K562 (cell line): Measurements from ENCODE around the gene ABHD5. TPM values are rescaled to one million over a fixed set of nuclear protein-coding genes. Genes with fewer than 3 reads are reported as not detected.
A peak's percentile ranks its signal among the peaks of the same experiment; 100 is the strongest.

ENCODE experiments used
- GMEB1 ChIP-seq: fragments of 250-450 bp; sonication (Bioruptor Pico); IDR thresholded peaks from 2 replicates; pipeline ENCODE4 v1.4.0; 2020; ENCODE audit warnings: mild to moderate bottlenecking
- PBX2 ChIP-seq, 2 experiments: IDR thresholded peaks in 1 of 2; conservative IDR thresholded peaks in 1 of 2; 2 replicates each; pipeline ENCODE4 v1.6.1; 2016; ENCODE audit warnings: low read depth in 2 of 2, mild to moderate bottlenecking in 1 of 2, missing compliant biosample characterization in 1 of 2, missing genetic modification characterization in 1 of 2, moderate library complexity in 1 of 2
- SMARCA4 ChIP-seq: fragments of 450-650 bp; IDR thresholded peaks from 2 replicates; pipeline ENCODE4 v1.6.1; 2016
- TAL1 ChIP-seq: fragments of 450-650 bp; IDR thresholded peaks from 2 replicates; pipeline ENCODE4 v1.6.1; 2016; ENCODE audit warnings: mild to moderate bottlenecking
- polyA plus RNA-seq, 8 experiments: library from polyadenylated mRNA; depleted of rRNA in 4 of 8; stranded (reverse) in 5 of 8; unstranded in 3 of 8; fragments of >200 nt; fragmentation: Nextera tagmentation in 2 of 8; fragmentation: Illumina TruSeq in 1 of 8; extraction: Ambion mirVana in 2 of 8; extraction: Trizol in 1 of 8; gene quantifications; 2 replicates each; pipeline versions ENCODE4 v1.2.1 to v1.2.3, GENCODE V29; 2011 to 2014; ENCODE audit warnings: inconsistent platforms in 1 of 8, missing spikeins in 1 of 8
- total RNA-seq, 7 experiments: library from RNA; depleted of rRNA in 6 of 7; stranded (reverse); fragments of >200 nt in 6 of 7; fragmentation: Illumina TruSeq in 2 of 7; extraction: Trizol in 2 of 7; gene quantifications; 2 replicates each; pipeline versions ENCODE4 v1.2.1 to v1.2.3, GENCODE V29; 2011 to 2021; ENCODE audit warnings: low replicate concordance in 1 of 7
- TF ChIP-seq, protein P1 (sequence below): fragments of 450-650 bp; IDR thresholded peaks from 2 replicates; pipeline ENCODE4 v1.6.1; 2017; ENCODE audit warnings: antibody characterized with exemption, mild to moderate bottlenecking
- TF ChIP-seq, protein P2 (sequence below): fragments of 250-450 bp; sonication (Bioruptor Pico); IDR thresholded peaks from 2 replicates; pipeline ENCODE4 v1.8.0; 2021; ENCODE audit warnings: moderate library complexity, mild to moderate bottlenecking, inconsistent platforms

ABHD5 gene
- total and polyA plus RNA-seq, 9 of the 15 experiments (the other 6 are each of a cell fraction or from before 2014, with no cell fraction given): 27.8 to 61.7 (median 39.9) TPM

- TF ChIP-seq, protein P1, sequence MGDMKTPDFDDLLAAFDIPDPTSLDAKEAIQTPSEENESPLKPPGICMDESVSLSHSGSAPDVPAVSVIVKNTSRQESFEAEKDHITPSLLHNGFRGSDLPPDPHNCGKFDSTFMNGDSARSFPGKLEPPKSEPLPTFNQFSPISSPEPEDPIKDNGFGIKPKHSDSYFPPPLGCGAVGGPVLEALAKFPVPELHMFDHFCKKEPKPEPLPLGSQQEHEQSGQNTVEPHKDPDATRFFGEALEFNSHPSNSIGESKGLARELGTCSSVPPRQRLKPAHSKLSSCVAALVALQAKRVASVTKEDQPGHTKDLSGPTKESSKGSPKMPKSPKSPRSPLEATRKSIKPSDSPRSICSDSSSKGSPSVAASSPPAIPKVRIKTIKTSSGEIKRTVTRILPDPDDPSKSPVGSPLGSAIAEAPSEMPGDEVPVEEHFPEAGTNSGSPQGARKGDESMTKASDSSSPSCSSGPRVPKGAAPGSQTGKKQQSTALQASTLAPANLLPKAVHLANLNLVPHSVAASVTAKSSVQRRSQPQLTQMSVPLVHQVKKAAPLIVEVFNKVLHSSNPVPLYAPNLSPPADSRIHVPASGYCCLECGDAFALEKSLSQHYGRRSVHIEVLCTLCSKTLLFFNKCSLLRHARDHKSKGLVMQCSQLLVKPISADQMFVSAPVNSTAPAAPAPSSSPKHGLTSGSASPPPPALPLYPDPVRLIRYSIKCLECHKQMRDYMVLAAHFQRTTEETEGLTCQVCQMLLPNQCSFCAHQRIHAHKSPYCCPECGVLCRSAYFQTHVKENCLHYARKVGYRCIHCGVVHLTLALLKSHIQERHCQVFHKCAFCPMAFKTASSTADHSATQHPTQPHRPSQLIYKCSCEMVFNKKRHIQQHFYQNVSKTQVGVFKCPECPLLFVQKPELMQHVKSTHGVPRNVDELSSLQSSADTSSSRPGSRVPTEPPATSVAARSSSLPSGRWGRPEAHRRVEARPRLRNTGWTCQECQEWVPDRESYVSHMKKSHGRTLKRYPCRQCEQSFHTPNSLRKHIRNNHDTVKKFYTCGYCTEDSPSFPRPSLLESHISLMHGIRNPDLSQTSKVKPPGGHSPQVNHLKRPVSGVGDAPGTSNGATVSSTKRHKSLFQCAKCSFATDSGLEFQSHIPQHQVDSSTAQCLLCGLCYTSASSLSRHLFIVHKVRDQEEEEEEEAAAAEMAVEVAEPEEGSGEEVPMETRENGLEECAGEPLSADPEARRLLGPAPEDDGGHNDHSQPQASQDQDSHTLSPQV: peak; percentile 30; the same call in 1 of the 2 replicates
- TF ChIP-seq PBX2 (CRISPR knock-in tag; IDR thresholded peaks at IDR 0.05; ENCODE audit: low read depth): no peak
- TF ChIP-seq PBX2 (tag; conservative IDR thresholded peaks at IDR 0.05; ENCODE audit: low read depth): peak; percentile 70; the same call in 1 of the 2 replicates
- 0 out of 2 replicates have a peak, but pooled peaks have one; percentile 9 for TF ChIP-seq GMEB1 (CRISPR knock-in tag)
- 0 out of 2 replicates have a peak, but pooled peaks have one; percentile 13 for TF ChIP-seq TAL1
- TF ChIP-seq, protein P2, sequence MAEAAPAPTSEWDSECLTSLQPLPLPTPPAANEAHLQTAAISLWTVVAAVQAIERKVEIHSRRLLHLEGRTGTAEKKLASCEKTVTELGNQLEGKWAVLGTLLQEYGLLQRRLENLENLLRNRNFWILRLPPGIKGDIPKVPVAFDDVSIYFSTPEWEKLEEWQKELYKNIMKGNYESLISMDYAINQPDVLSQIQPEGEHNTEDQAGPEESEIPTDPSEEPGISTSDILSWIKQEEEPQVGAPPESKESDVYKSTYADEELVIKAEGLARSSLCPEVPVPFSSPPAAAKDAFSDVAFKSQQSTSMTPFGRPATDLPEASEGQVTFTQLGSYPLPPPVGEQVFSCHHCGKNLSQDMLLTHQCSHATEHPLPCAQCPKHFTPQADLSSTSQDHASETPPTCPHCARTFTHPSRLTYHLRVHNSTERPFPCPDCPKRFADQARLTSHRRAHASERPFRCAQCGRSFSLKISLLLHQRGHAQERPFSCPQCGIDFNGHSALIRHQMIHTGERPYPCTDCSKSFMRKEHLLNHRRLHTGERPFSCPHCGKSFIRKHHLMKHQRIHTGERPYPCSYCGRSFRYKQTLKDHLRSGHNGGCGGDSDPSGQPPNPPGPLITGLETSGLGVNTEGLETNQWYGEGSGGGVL: 0 out of 2 replicates have a peak, but pooled peaks have one; percentile 3
- TF ChIP-seq SMARCA4: 0 out of 2 replicates have a peak, but pooled peaks have one; percentile 13
- TF ChIP-seq, all 486 proteins: peak for 26
Measured at GRCh38 chr3:43674345-43675085, 16.2 kb upstream of the ABHD5 start (continued).
